Measurements from ENCODE around the gene HPSE2. TPM values are rescaled to one million over a fixed set of nuclear protein-coding genes. Genes with fewer than 3 reads are reported as not detected.

Gene HPSE2
- total and polyA plus RNA-seq, 2 of the 13 experiments (the other 11 are each of a cell fraction or from before 2014, with no cell fraction given) = 0.01 TPM; not detected in 1

DNA sequence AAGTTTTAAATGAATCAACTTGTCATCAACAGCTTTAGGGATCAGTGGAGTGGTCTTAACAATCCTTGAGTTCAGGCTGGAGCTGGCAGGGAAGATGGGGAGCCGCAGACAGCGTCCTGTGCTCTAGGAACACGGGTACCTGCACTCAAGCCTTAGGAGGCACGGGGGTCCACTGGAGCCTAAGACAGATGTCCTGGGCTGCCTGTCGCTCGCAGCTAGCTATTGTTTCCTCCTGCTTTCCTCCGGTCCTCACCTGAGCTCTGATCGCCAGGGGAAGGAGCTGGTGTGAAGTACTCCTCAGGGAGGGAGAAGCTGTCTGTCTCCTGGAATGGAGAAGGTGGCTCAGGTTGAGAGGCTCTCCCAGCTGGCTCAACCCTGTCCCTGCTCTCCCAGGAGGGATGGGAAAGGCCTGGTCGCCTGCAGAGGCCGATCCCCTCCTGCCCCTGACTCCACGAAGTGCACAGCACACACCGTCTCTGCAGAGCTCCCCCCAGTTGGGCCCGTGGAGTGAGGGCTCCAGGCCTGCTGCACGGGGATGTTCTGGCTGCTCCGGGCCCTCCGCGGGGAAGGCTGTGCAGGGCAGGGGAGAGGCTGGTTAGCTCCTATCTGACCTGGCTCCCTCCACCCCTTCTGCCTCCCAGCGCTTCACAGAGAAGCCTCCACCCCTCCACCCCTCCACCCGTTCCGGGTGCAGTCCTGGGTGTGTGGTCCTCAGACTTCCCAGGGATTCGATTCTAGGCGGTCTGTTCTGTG lies 806.2 kb downstream of the HPSE2 start (continued):
- TF ChIP-seq, protein P1, sequence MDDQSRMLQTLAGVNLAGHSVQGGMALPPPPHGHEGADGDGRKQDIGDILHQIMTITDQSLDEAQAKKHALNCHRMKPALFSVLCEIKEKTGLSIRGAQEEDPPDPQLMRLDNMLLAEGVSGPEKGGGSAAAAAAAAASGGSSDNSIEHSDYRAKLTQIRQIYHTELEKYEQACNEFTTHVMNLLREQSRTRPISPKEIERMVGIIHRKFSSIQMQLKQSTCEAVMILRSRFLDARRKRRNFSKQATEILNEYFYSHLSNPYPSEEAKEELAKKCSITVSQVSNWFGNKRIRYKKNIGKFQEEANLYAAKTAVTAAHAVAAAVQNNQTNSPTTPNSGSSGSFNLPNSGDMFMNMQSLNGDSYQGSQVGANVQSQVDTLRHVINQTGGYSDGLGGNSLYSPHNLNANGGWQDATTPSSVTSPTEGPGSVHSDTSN (CRISPR knock-in tag; IDR thresholded peaks at IDR 0.05; ENCODE audit: borderline replicate concordance) = no peak
- TF ChIP-seq, protein P2, sequence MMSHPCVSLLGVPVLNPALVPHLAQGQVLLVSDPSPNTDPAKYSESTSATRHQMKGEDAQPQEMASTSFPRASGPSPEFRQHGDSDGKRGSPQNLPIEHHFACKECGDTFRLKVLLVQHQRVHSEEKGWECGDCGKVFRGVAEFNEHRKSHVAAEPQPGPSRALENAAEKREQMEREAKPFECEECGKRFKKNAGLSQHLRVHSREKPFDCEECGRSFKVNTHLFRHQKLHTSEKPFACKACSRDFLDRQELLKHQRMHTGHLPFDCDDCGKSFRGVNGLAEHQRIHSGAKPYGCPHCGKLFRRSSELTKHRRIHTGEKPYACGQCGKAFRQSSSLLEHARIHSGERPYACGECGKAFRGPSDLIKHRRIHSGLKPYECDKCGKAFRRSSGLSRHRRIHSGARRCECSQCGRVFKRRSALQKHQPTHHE (CRISPR knock-in tag; IDR thresholded peaks at IDR 0.05; ENCODE audit: borderline replicate concordance) = no peak
- TF ChIP-seq, protein P3, sequence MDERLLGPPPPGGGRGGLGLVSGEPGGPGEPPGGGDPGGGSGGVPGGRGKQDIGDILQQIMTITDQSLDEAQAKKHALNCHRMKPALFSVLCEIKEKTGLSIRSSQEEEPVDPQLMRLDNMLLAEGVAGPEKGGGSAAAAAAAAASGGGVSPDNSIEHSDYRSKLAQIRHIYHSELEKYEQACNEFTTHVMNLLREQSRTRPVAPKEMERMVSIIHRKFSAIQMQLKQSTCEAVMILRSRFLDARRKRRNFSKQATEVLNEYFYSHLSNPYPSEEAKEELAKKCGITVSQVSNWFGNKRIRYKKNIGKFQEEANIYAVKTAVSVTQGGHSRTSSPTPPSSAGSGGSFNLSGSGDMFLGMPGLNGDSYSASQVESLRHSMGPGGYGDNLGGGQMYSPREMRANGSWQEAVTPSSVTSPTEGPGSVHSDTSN (CRISPR knock-in tag; IDR thresholded peaks at IDR 0.05) = no peak

DNA sequence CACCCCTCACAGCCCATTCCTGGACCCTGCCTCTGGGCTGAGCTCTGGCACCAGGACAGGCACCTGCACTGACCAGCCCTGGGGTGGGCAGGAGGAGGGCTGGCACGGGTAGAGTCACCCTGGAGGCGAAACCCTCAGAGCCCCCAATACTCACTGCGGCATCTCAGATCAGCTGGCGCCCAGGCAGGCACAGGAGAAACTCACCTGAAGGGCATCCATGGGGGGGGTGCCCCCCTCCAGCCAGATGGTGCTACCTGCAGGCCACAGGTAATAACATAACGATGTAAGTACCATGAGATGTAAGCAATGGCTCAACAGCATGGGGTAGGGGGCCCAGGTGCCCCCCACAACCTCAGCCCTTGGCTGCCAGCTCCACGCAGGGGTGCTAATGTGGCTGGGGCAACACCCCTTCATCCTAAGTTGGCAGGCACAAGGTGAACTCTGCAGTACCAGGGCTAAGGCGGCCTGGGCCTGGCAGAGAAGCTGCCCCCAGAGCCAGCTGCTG lies 808.6 kb downstream of the HPSE2 start:
- no peak for FAIRE-seq
- 100% methylated on average over 1 of the region's 7 CpGs for WGBS (ENCODE audit: low lambda C conversion rate)
- ChIA-PET CTCF (ENCODE audit: low intra/inter-chr PET ratio, low total read pairs) (no interaction called here), POLR2A (interaction anchor here (1.1 kb wide), 1 partner anchor 28 kb away, joined by 3 read pairs; no protein-coding TSS in a partner anchor)
- no peak for DNase-seq (ENCODE audit: low spot score)
- Histone ChIP-seq H3K9ac (ENCODE audit: insufficient read depth, low read depth, low read length) (no peak overlapping the region), H3K79me2 (ENCODE audit: insufficient read depth, low read length) (no peaks in the 10 kb centered on the region), H4K20me1 (ENCODE audit: insufficient read depth, low read length) (0 out of 2 replicates have a peak, but pooled peaks cover 2% of the 10 kb centered on the region), H3K4me1 (ENCODE audit: insufficient read depth, low read length) (peaks cover 10% of the 10 kb centered on the region), H3K36me3 (replicated peaks in 1 of 2; ENCODE audit: control insufficient read depth in 1 of 2, insufficient read depth in 2 of 2, low read length in 2 of 2) (peaks cover 9 to 31% of the 10 kb centered on the region in 2 experiments), H3K9me3 (ENCODE audit: low read length) (no peaks in the 10 kb centered on the region), H3K4me2 (ENCODE audit: low read depth, low read length) (no peak overlapping the region), H3K4me3 (replicated peaks in 1 of 3; ENCODE audit: insufficient read depth in 1 of 3, low read depth in 2 of 3, low read length in 3 of 3) (no peak overlapping the region), H3K27ac (ENCODE audit: extremely low read length, insufficient read depth, low read length) (no peak overlapping the region), H3K27me3 (ENCODE audit: control insufficient read depth in 1 of 2, insufficient read depth in 2 of 2, low read length in 2 of 2) (no peaks in the 10 kb centered on the region), H2AFZ (ENCODE audit: low read length) (no peak overlapping the region)
- no peak for ATAC-seq
- in situ Hi-C loops (cut with HindIII; ENCODE audit: extremely low pct_ligation_motif_present, low pct_unique_long_range_greater_than_20kb) = no loop called here
- intact Hi-C loops (cut with micrococcal nuclease; ENCODE audit: unreplicated experiment) = no loop called here
- TF ChIP-seq NRL (CRISPR knock-in tag; IDR thresholded peaks at IDR 0.05; ENCODE audit: borderline replicate concordance) = no peak
- no peak for TF ChIP-seq ZNF672 (CRISPR knock-in tag; IDR thresholded peaks at IDR 0.05)
- TF ChIP-seq ZNF296 (CRISPR knock-in tag; conservative IDR thresholded peaks at IDR 0.05) = no peak
- TF ChIP-seq HIVEP1 (CRISPR knock-in tag; IDR thresholded peaks at IDR 0.05) = no peak
- peak; percentile 45 for TF ChIP-seq AGO2 (optimal IDR thresholded peaks at IDR 0.05; ENCODE audit: low read depth, low read length)
- TF ChIP-seq THYN1 (CRISPR knock-in tag; IDR thresholded peaks at IDR 0.05; ENCODE audit: borderline replicate concordance, low read depth) = no peak
- TF ChIP-seq, protein P4, sequence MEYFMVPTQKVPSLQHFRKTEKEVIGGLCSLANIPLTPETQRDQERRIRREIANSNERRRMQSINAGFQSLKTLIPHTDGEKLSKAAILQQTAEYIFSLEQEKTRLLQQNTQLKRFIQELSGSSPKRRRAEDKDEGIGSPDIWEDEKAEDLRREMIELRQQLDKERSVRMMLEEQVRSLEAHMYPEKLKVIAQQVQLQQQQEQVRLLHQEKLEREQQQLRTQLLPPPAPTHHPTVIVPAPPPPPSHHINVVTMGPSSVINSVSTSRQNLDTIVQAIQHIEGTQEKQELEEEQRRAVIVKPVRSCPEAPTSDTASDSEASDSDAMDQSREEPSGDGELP (IDR thresholded peaks at IDR 0.05; ENCODE audit: borderline replicate concordance, low read depth) = no peak
- BruUV-seq (replicated peaks) = no TSS peak
